Astrocyte of the cerebellum (primary cell): Measurements from ENCODE around the gene FGF18.
A peak's percentile ranks its signal among the peaks of the same experiment; 100 is the strongest.

Experiments used
- DNase-seq: peaks from one replicate; pipeline ENCODE4 v3.0.0-alpha.2; 2011; ENCODE audit warnings: low read depth
- H3K4me3 ChIP-seq: 2 replicates; pipeline ENCODE4 v1.5.1; 2011; ENCODE audit warnings: mild to moderate bottlenecking, low read depth, low read length, moderate library complexity
- CTCF ChIP-seq: IDR thresholded peaks from 2 replicates; pipeline ENCODE4 v1.5.1; 2012; ENCODE audit warnings: low read length, low read depth, moderate library complexity, mild to moderate bottlenecking; ENCODE audit errors: missing control alignments
- in situ Hi-C: cut with HindIII; loops from 2 replicates; pipeline ENCODE4 v1.10.0; 2017; ENCODE audit warnings: low sequenced_read_pairs

The FGF18 gene

GRCh38 chr5:171386861-171387344 lies 32.5 kb upstream of the FGF18 start:
- no peak for TF ChIP-seq CTCF
- in situ Hi-C loops = no loop called here
- DNase-seq = no peak
- H3K4me3 ChIP-seq = peak overlapping the region; percentile 99

- peak; percentile 96 for DNase-seq
- peak within 1 kb of the TSS; percentile 99 for H3K4me3 ChIP-seq
- TF ChIP-seq CTCF = no peak
- in situ Hi-C loops = no loop called here
Measured at GRCh38 chr5:171387345-171387969, 32.0 kb upstream of the FGF18 start, which contains the start of gene NPM1. NPM1 (plus strand) TSS chr5:171387849; CDS start chr5:171387949, 100 bp downstream.

- H3K4me3 ChIP-seq = peak overlapping the region; percentile 99
- in situ Hi-C loops = no loop called here
Measured at GRCh38 chr5:171387970-171388815, 31.3 kb upstream of the FGF18 start.

GRCh38 chr5:171388816-171389168 lies 30.7 kb upstream of the FGF18 start:
- in situ Hi-C loops = no loop called here
- H3K4me3 ChIP-seq = peak overlapping the region; percentile 99
- TF ChIP-seq CTCF = no peak
- DNase-seq = no peak

More at GRCh38 chr5:171387970-171388815, 31.3 kb upstream of the FGF18 start:
- no peak for TF ChIP-seq CTCF
- DNase-seq = no peak

- TF ChIP-seq CTCF = no peak
- no peak overlapping the region for H3K4me3 ChIP-seq
- no peak for DNase-seq
- in situ Hi-C loops = no loop called here
Measured at GRCh38 chr5:171390883-171391677, 28.4 kb upstream of the FGF18 start.

- TF ChIP-seq CTCF = no peak
- DNase-seq = no peak
- H3K4me3 ChIP-seq = no peak overlapping the region
- in situ Hi-C loops = no loop called here
Measured at GRCh38 chr5:171391996-171392577, 27.4 kb upstream of the FGF18 start.
